GF-D8 (cell line): ENCODE results near the gene CNGA3.

Experiments
- DNase-seq: peaks from one replicate; lab custom pipeline; 2025; lab: John Stamatoyannopoulos, UW

Gene CNGA3

GRCh38 chr2:98329549-98329948, 16.7 kb upstream of the CNGA3 start:
- DNase-seq = no peak

- no peak for DNase-seq
Measured at GRCh38 chr2:98332989-98333388, 13.3 kb upstream of the CNGA3 start.

- no peak for DNase-seq
Measured at GRCh38 chr2:98333922-98334321, 12.3 kb upstream of the CNGA3 start.

GRCh38 chr2:98334439-98335078, 11.7 kb upstream of the CNGA3 start:
- no peak for DNase-seq

GRCh38 chr2:98335271-98335670, 11.0 kb upstream of the CNGA3 start:
- DNase-seq = no peak

- DNase-seq = no peak
Measured at GRCh38 chr2:98341241-98341640, 5.0 kb upstream of the CNGA3 start.

GRCh38 chr2:98343285-98343684, 3.0 kb upstream of the CNGA3 start:
- no peak for DNase-seq

- DNase-seq = no peak
Measured at GRCh38 chr2:98347298-98348065, 1.2 kb downstream of the CNGA3 start.

- DNase-seq = no peak
Measured at GRCh38 chr2:98348066-98348561, 1.9 kb downstream of the CNGA3 start.

GRCh38 chr2:98350411-98350810, 4.2 kb downstream of the CNGA3 start:
- DNase-seq = no peak

GRCh38 chr2:98355881-98356280, 9.6 kb downstream of the CNGA3 start:
- no peak for DNase-seq

- DNase-seq = no peak
Measured at GRCh38 chr2:98356729-98357128, 10.5 kb downstream of the CNGA3 start.

- no peak for DNase-seq
Measured at GRCh38 chr2:98357849-98358248, 11.6 kb downstream of the CNGA3 start.

GRCh38 chr2:98359986-98360385, 13.7 kb downstream of the CNGA3 start:
- no peak for DNase-seq

- no peak for DNase-seq
Measured at GRCh38 chr2:98367721-98368120, 21.5 kb downstream of the CNGA3 start.

GRCh38 chr2:98369710-98370239, 23.5 kb downstream of the CNGA3 start:
- DNase-seq = no peak

- DNase-seq = no peak
Measured at GRCh38 chr2:98372121-98372520, 25.9 kb downstream of the CNGA3 start.

- DNase-seq = no peak
Measured at GRCh38 chr2:98372579-98372978, 26.3 kb downstream of the CNGA3 start.

- DNase-seq = no peak
Measured at GRCh38 chr2:98374286-98374685, 28.0 kb downstream of the CNGA3 start.

GRCh38 chr2:98374958-98375570, 28.8 kb downstream of the CNGA3 start:
- no peak for DNase-seq

- DNase-seq = no peak
Measured at GRCh38 chr2:98376301-98376910, 30.1 kb downstream of the CNGA3 start.

GRCh38 chr2:98376996-98377395, 30.7 kb downstream of the CNGA3 start:
- no peak for DNase-seq
